Hepatocyte (in vitro differentiated cells): ENCODE results near the gene DIAPH1.

Source experiments
- EZH2 ChIP-seq: fragments of 200-600 bp; sonication (generic); IDR thresholded peaks from 2 replicates; pipeline ENCODE4 v1.6.1; 2016; ENCODE audit warnings: antibody characterized with exemption, mild to moderate bottlenecking, borderline replicate concordance
- EZH2phosphoT487 ChIP-seq: fragments of 200-600 bp; sonication (generic); IDR thresholded peaks from one replicate; pipeline ENCODE4 v1.6.1; 2018; ENCODE audit warnings: antibody characterized with exemption, mild to moderate bottlenecking, low read depth, moderate library complexity; ENCODE audit not compliant: unreplicated experiment, severe bottlenecking
- TF ChIP-seq, protein P1 (sequence below): fragments of 200-600 bp; sonication (generic); IDR thresholded peaks from 2 replicates; pipeline ENCODE4 v1.5.1; 2016; ENCODE audit warnings: antibody characterized with exemption, mild to moderate bottlenecking; ENCODE audit not compliant: poor library complexity

- TF ChIP-seq EZH2 (no peak), EZH2phosphoT487 (no peak)
- TF ChIP-seq, protein P1, sequence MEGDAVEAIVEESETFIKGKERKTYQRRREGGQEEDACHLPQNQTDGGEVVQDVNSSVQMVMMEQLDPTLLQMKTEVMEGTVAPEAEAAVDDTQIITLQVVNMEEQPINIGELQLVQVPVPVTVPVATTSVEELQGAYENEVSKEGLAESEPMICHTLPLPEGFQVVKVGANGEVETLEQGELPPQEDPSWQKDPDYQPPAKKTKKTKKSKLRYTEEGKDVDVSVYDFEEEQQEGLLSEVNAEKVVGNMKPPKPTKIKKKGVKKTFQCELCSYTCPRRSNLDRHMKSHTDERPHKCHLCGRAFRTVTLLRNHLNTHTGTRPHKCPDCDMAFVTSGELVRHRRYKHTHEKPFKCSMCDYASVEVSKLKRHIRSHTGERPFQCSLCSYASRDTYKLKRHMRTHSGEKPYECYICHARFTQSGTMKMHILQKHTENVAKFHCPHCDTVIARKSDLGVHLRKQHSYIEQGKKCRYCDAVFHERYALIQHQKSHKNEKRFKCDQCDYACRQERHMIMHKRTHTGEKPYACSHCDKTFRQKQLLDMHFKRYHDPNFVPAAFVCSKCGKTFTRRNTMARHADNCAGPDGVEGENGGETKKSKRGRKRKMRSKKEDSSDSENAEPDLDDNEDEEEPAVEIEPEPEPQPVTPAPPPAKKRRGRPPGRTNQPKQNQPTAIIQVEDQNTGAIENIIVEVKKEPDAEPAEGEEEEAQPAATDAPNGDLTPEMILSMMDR = no peak
Observed at GRCh38 chr5:141484310-141484640, 134.5 kb downstream of the DIAPH1 start.
